ENCODE results near the gene DNAJC8.
A peak's percentile ranks its signal among the peaks of the same experiment; 100 is the strongest.

The DNAJC8 gene, protein sequence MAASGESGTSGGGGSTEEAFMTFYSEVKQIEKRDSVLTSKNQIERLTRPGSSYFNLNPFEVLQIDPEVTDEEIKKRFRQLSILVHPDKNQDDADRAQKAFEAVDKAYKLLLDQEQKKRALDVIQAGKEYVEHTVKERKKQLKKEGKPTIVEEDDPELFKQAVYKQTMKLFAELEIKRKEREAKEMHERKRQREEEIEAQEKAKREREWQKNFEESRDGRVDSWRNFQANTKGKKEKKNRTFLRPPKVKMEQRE

DNA sequence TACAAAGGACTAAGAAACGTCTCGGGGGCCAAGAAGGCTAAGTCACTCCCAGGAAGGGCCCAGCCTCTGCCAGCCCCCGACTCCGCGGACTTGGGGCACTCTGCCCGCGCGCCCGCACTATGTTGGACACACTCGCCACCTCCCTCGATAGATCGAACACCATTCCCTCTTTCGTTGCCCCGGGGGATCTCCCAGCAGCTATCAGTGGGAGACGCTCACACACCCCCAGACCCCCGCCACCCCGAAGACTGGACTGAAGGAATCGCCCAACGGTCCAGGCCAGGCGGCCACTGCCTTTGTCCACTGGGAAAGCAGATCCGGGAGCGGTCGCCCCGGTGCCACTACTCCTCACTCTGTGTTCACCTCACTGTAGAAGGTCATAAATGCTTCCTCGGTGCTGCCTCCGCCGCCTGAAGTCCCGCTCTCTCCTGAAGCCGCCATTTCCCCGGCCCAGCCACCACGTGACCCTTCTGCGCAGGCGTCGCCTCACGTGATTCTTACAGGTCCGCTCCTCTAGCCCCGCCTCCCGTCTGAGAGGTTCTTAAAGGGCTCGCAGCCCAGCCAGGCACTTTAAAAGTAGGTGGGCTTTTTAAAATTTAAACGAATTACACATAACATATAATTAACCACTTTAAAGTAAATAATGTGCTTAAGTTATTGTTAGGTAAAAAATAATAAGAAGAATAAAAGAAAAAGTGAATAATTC is at the start of gene DNAJC8:
DNAJC8 (minus strand) TSS at position 472 of the 706 bp plus-strand sequence; CDS start at position 441, 31 bp downstream.
- DNase-seq (ENCODE audit: low read depth, low spot score), result peak; percentile 89
- TF ChIP-seq, protein P1, sequence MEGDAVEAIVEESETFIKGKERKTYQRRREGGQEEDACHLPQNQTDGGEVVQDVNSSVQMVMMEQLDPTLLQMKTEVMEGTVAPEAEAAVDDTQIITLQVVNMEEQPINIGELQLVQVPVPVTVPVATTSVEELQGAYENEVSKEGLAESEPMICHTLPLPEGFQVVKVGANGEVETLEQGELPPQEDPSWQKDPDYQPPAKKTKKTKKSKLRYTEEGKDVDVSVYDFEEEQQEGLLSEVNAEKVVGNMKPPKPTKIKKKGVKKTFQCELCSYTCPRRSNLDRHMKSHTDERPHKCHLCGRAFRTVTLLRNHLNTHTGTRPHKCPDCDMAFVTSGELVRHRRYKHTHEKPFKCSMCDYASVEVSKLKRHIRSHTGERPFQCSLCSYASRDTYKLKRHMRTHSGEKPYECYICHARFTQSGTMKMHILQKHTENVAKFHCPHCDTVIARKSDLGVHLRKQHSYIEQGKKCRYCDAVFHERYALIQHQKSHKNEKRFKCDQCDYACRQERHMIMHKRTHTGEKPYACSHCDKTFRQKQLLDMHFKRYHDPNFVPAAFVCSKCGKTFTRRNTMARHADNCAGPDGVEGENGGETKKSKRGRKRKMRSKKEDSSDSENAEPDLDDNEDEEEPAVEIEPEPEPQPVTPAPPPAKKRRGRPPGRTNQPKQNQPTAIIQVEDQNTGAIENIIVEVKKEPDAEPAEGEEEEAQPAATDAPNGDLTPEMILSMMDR (IDR thresholded peaks at IDR 0.05; ENCODE audit: low read depth, low read length), result no peak
- in situ Hi-C loops (cut with HindIII; ENCODE audit: low sequenced_read_pairs), result no loop called here
- H3K4me3 ChIP-seq (ENCODE audit: low read depth, low read length), result peak within 1 kb of the TSS; percentile 93

DNA sequence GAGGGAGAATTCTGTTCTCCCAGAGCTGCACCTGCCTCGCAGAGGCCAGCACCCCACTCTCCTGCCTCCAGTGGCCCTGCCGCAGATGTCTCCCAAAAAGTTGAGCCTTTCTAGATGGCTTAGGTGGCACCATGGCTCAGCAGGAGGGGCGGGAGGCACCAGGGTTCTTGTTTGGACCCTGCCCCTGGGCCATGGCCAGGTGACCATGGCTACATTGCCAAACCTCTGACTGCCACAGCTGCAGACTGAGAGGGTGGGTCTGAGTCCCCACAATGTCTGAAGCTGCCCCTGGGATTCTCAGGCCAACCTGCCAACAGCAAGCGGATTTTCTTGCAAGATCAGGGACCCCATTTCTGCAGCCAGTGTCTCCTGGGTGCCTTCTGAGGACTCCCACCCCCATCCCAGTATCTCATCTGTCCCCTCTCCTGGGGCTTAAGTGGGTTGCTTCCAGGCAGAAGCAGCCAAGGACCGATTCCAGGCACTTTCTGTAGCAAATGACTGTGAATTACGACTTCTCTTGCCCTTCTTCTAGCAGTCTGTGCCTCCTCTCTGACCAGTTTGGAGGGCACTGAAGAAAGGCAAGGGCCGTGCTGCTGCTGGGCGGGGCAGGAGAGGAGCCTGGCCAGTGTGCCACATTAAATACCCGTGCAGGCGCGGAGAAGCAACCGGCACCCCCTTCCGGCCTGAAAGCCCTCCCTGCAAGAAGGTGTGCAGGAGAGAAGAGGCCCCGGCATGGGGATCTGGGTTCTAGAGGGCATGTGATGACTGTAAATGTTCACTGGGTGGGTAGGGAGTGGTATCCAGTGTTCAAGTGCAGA is 49.0 kb upstream of the DNAJC8 start:
- in situ Hi-C loops (cut with HindIII; ENCODE audit: low sequenced_read_pairs), result no loop called here
- H3K4me3 ChIP-seq (ENCODE audit: low read depth, low read length), result no peak overlapping the region
- TF ChIP-seq, protein P1 (IDR thresholded peaks at IDR 0.05; ENCODE audit: low read depth, low read length), result no peak
- no peak for DNase-seq (ENCODE audit: low read depth, low spot score)

DNA sequence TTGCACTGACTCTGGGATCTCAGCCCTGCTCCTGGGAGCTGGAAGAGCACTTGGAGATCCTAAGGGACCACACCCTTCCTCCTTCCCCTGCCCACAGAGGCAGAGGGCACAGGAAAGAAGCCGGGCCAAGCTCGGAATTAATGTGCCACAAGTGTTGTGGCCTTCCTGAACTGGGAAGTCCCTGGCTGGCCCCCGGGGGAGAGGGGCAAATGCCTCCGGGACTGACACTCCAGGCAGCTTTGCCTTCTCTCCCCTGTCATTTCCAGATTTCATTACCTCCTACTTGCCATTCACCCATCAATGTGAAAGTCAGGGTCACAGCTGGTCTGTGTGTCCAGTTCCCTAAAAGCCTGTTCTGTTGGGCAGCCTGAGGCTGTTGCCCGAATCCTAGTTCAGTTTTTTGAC is 48.1 kb upstream of the DNAJC8 start:
- no peak for DNase-seq (ENCODE audit: low read depth, low spot score)
- TF ChIP-seq, protein P1 (IDR thresholded peaks at IDR 0.05; ENCODE audit: low read depth, low read length), result no peak
- no peak overlapping the region for H3K4me3 ChIP-seq (ENCODE audit: low read depth, low read length)
- in situ Hi-C loops (cut with HindIII; ENCODE audit: low sequenced_read_pairs), result no loop called here

DNA sequence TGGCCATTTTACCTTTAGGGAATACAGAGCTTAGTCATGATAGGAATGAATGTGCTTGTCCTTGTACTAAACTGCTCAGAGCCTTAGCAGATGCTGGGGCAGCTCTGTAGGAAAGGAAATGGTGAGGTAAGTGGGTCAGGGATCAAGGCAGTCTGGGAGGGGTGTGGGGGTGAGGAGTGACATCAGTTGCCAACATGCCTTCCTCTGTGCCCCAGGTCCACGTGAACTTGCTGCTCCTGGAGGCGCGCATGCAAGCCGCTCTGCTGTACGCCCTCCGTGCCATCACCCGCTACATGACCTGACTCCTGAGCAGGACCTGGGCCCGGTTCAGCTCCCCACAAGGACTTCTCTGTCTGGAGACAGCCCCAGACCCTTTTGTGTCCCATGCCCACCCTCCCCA is 47.7 kb upstream of the DNAJC8 start:
- H3K4me3 ChIP-seq (ENCODE audit: low read depth, low read length), result no peak overlapping the region
- DNase-seq (ENCODE audit: low read depth, low spot score), result no peak
- in situ Hi-C loops (cut with HindIII; ENCODE audit: low sequenced_read_pairs), result no loop called here
- TF ChIP-seq, protein P1 (IDR thresholded peaks at IDR 0.05; ENCODE audit: low read depth, low read length), result no peak

DNA sequence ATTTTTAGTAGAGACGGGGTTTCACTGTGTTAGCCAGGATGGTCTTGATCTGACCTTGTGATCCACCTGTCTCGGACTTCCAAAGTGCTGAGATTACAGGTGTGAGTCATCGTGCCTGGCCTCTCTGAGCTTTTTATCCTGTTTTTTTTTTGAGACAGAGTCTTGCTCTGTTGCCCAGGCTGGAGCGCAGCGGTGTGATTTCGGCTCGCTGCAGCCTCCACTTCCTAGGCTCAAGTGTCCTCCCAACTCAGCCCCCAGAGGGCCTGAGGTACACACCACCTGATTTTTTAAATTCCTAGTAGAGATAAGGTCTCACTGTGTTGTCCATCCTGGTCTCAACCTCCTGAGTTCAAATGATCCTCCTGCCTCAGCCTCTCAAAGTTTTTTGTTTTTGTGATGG is 46.9 kb upstream of the DNAJC8 start:
- H3K4me3 ChIP-seq (ENCODE audit: low read depth, low read length), result no peak overlapping the region
- in situ Hi-C loops (cut with HindIII; ENCODE audit: low sequenced_read_pairs), result no loop called here
- TF ChIP-seq, protein P1 (IDR thresholded peaks at IDR 0.05; ENCODE audit: low read depth, low read length), result no peak
- DNase-seq (ENCODE audit: low read depth, low spot score), result no peak

DNA sequence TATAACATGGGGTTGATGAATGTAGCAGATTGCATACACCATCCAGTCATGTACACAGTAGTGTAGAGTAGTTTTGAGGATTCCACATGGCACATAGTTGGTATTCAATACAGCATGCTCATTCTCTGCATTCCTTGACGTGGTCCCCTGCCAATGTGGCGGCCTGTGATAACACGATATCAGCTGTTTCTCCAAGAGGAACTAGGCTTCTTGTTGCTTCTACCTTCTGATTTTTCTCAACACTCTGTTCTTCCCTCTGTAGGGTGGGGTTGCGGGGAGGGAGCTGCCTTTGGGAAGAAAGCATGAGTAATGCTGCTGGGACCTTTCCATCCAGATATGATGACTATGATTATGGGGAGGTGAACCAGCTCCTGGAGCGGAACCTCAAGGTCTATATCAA is 45.9 kb upstream of the DNAJC8 start:
- in situ Hi-C loops (cut with HindIII; ENCODE audit: low sequenced_read_pairs), result no loop called here
- TF ChIP-seq, protein P1 (IDR thresholded peaks at IDR 0.05; ENCODE audit: low read depth, low read length), result no peak
- no peak overlapping the region for H3K4me3 ChIP-seq (ENCODE audit: low read depth, low read length)
- no peak for DNase-seq (ENCODE audit: low read depth, low spot score)
